ENCODE results near the gene SPON1.
"Not testable (repeated sequence)": the region's sequence is repeated elsewhere in the genome, so short reads cannot be mapped to it uniquely, and the experiment has no call there.

SPON1 gene

DNA sequence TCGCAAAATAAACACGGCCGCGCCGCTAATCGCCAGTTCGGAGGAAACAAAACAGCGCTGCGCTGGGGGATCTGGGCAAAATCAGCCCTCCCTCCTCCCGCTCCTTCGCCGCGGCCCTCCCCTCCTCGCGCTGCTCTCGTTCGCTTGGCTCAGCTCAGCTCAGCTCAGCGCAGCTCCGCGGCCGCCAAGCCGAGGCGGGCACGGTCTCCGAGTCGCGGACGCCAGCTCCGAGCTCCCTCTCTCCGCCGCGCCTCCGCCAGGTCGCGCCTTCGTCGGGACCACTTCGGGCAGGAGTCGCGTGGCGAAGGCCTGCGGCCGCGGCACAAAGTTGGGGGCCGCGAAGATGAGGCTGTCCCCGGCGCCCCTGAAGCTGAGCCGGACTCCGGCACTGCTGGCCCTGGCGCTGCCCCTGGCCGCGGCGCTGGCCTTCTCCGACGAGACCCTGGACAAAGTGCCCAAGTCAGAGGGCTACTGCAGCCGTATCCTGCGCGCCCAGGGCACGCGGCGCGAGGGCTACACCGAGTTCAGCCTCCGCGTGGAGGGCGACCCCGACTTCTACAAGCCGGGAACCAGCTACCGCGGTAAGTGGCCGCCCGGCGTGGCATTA, at the start of gene SPON1:
Gene SPON1, plus strand, starts transcription at position 162 of the 607 bp plus-strand sequence. Its CDS starts 182 bp downstream, at position 344.
- DNase-seq (ENCODE audit: low read depth) = no peak

DNA sequence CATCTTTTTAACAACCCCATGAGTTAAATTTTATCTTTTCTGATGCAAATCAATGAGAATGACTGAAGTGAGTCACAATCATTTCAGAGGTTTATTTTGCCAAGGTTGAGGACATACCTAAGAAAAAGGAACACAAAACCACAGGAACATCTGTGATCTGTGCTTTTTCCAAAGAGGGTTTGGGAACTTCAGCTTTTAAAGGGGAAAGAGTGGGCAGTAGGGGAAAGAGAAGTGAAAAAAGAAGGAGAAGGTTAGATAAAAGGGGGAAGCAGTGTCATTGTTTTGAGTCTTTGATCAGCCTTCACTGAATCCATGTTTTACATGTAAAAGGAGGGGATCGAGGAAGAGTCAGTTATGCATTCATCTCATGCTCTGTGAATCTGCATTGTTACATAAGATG, 45.3 kb upstream of the SPON1 start:
- DNase-seq (ENCODE audit: low read depth) = no peak

DNA sequence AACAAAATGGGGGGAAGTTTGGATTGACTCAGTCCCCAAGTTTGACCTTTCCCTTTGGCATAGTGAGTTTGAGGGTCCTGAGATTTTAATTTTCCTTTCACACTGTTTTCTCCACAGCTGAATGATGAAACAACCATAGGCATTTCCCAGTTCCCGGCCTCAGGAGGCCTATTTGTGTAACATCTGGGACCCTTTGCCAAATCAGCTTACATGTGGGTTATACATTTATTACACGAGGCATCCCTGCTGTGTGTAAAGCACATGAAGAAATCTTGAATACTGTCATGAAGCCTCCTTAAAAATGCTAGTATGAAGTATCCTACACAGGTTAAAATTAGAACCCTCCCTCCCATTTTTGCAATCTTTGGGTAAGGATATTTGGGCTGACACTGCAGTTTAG, 44.6 kb upstream of the SPON1 start:
- DNase-seq (ENCODE audit: low read depth) = no peak

DNA sequence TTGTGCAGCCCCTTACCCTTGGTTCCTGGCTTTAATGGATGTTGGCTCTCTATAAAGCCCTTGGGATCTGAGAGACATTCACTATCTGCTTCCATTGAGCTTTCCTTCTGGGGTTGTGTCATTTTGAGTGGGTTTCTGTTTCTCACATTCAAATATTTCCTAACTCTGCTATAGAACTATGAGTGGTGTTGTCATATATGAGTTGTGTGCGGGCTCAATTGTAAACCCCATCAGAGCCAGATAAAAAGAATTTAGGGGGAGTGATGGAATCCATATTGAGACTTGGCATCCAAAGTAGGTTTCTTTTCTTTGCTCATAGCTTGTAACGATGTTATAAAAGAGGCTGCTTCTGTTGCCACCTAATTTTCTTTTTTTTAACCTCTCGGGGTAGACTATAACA, 41.8 kb upstream of the SPON1 start:
- DNase-seq (ENCODE audit: low read depth) = no peak

DNA sequence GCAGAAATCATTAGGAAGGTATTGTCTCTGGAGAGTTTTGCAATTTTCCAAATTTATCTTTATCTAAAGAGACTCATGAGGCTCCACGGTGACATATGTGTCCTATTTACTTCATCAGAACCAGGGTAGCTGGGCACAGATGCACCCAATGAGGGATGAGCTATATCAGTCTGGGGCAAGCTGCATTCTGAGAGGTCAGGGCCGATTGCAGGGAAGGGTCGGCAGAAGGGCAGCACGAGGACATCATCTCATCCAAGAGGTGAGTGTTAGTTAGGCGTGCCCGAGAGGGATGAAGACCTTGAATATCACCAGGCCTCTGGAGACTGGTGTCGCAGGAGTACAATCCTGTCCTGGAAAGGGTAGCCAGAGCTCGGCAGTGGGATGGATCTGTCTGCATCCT, 41.0 kb upstream of the SPON1 start:
- no peak for DNase-seq (ENCODE audit: low read depth)

DNA sequence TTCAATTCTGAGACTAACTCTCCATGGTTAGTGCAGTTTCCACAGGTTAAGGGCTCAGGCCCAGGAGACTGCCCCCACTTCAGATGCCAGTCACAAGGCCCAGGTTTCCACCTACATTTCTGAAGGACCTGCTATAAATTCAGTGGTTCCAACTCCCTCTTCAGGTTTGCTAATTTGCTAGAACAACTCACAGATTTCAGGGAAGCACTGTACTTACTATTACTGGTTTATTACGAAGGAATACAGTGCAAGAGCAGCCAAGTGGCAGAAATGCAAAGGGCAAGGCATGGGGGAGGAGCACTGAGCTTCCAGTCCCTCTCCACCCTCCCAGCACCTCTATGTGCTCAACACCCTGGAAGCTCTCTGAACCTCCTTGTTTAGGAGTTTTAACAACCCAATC, 39.3 kb upstream of the SPON1 start:
- DNase-seq (ENCODE audit: low read depth) = no peak

DNA sequence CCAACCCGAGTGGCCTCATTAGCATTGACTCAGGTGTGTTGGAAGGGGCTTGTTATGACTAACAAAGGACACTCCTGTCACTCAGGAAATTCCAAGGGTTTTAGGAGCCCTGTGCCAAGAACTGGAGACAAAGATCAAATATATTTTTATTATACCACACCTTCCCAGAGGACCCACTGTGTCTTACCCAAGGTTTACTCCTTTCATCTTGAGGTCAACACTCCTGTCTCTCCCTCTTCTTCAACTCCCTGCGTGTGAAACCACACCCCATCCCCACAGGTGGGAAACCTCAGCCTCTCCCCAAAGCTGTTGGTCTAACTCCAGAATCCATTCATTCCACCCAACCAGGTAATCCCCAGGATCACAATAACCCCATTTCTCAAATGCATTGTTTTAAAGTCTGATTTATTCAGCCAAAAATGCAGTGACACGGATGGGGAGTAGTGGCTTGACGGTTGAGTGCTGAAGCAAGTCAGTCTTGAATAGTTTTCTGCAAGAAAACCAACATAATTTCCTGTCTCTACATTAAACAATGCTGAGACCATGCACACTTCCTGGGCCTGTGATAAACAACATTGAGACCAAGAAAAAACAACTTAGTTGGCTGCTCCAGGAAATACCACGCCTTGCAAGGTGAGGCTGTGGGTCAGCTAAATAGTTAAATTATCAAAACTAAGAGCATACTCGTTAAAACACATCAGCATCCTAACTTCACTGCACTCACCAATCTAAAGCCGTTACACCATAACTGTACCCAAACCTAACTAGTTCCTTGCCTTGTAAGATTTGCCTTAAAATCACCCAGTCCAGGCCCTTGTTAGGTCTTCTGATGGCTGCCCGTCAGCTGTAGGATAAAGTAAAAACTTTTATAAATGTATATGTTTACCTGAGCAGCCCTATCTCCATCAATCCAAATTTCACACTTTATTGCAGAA, 38.5 kb upstream of the SPON1 start:
- DNase-seq (ENCODE audit: low read depth) = no peak

DNA sequence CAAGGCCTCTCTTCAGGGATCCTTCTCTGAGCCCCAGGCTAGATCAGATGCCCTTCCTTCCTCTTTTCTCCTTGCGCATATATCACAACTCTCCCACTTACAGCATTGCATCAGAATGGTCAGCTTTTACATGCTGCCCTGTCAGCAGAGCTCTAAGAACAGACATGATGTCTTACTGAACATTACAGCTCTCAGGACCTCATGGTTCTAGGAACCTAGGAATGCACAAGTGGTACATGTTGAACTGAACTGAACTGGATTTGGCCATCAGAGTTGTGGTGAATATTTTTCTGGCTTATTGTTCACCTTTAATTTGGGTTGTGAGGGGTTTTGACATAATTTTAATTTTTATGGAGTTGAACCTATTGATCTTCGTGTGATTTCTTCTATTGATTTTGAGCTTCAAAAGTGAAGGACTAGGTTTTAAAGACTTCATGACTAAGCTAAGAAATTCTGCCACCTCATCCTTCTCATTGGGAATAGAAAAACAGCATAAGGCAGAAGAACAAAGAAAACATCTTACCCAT, 37.7 kb upstream of the SPON1 start:
- DNase-seq (ENCODE audit: low read depth) = no peak

DNA sequence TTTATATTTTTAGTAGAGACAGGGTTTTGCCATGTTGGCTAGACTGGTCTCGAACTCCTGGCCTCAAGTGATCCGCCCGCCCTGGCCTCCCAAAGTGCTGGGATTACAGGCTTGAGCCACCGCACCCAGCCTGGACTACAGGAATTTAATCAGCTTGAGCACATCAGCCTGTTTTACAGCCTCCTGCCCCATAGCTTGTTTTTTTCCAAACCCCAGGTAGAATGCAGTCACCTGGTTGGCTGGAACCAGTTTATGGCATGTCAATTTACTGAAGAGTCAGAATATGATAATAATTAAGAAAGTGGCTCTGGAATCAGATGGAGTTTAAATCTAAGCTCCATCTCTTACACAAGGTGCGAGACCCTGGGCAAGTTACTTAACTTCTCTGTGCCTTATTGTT, 36.2 kb upstream of the SPON1 start:
- DNase-seq (ENCODE audit: low read depth) = not testable (repeated sequence)

DNA sequence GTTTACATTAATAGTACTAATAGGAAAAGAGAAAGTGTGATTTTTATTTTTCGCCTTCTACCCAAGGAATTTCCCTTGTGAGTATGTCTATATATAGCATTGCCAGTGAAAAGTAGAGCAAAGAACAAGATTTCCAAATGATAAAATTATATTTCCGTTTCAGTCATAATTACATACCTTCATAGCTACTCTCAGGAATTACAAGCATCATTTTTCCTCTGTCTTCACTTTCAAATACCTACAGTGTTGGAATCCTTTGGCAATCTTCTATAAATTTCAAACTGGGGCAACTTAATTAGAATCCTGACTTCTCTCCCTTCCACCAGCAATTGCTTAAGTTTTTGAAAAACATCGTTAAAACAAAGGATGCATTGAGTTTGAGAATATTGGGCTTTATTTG, 35.5 kb upstream of the SPON1 start:
- DNase-seq (ENCODE audit: low read depth) = no peak

DNA sequence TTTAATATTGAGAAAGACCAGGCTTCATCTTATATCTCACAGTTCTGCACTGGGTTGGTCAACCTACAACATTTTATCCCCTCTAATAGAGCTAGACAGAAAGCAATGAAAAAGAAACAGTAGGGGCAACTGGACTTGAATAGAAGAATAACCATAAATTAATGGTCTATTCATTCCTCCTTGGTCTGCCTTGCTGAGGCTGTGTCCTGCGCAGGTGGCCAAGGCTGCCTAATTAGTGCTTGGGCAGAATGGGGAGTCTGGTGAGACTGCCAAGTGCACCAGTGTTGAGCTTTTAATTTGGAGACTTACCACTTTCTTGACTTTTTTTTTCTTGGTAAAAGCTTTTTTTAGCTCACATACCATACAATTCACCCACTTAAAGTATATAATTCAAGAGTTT, 35.0 kb upstream of the SPON1 start:
- DNase-seq (ENCODE audit: low read depth) = no peak

DNA sequence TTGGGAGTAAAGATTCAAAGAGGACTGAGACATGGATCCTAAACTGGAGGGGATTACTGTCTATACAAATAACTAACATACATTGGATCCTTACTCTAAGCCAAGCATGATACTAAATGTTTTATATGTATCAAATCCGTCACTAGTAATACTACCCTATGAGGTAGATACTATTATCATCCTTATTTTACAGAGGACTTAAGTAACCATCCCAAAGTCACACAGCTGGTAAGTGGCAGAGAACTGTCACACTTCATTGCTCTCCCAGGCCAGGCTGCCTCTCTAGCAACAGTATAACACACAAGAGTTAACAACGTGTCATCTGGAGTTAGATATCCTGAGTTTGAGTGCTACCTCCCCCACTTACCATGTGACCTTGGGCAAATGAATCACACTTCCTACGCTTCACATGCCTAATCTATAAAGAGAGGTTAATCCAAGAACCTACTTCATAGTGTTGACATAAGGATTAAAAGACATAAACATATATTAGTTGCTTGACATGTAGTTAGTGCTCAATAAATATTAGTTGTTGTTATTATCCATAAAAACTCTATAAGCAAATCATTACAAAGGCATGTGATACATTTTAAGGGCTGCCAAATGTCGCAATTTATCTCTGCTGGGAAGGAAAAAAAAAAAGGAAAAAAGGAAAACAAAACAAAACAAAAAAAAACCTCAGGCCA, 33.8 kb upstream of the SPON1 start:
- DNase-seq (ENCODE audit: low read depth) = no peak

DNA sequence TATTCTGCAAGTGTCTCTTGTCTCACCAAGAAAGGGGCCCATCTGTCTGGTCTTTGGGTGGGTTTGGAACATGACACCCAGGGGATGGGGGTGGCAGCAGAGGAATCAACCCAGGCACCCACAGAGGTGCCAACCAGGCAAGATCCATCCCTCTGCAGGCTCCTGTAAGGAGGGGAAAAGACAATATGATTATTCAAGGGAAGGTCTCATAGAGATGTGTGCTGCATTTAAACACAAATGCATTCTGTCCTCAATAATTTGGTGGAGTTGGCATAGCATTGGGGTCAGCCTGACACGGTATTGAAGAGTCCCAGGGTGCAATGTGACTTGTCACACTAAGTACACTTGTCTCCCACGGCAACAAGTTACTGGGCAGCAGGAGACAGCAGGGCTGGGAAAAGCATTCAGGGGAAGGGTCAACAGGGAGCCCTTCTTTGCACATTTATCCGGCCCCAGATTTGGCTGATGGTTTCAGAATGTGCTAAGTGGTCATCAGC, 33.1 kb upstream of the SPON1 start:
- no peak for DNase-seq (ENCODE audit: low read depth)

DNA sequence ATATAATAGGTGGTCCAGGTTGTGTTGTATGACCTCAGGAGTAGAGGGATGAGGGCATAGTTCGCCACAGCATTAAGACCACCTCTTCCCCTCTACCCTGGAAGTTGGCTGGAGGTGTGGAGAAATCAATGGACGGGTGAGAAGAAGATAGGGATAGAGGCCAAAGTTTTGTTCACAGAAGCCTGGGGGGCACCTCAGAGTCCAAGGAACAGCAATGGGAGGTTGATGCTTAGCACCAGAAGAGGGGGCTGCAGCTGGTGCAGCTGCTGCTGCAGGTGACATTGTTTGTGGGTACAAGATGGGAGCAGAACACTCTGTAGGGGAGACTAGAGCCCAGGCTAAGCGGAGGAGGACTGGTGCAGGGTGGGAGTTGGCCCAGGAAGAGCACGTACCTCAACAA, 31.2 kb upstream of the SPON1 start:
- DNase-seq (ENCODE audit: low read depth) = no peak

DNA sequence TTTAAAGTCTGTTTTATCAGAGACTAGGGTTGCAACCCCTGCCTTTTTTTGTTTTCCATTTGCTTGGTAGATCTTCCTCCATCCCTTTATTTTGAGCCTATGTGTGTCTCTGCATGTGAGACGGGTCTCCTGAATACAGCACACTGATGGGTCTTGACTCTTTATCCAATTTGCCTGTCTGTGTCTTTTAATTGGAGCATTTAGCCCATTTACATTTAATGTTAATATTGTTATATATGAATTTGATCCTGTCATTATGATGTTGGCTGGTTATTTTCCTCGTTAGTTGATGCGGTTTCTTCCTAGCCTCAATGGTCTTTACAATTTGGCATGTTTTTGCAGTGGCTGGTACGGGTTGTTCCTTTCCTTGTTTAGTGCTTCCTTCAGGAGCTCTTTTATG, 25.4 kb upstream of the SPON1 start:
- not testable (repeated sequence) for DNase-seq (ENCODE audit: low read depth)

DNA sequence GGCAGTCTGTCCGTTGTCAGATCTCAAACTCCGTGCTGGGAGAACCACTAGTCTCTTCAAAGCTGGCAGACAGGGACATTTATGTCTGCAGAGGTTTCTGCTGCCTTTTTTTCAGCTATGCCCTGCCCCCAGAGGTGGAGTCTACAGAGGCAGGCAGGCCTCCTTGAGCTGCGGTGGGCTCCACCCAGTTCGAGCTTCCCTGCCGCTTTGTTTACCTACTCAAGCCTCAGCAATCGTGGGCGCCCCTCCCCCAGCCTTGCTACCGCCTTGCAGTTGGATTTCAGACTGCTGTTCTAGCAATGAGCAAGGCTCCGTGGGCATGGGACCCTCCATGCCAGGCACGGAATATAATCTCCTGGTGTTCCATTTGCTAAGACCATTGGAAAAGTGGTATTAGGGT, 23.7 kb upstream of the SPON1 start:
- not testable (repeated sequence) for DNase-seq (ENCODE audit: low read depth)

DNA sequence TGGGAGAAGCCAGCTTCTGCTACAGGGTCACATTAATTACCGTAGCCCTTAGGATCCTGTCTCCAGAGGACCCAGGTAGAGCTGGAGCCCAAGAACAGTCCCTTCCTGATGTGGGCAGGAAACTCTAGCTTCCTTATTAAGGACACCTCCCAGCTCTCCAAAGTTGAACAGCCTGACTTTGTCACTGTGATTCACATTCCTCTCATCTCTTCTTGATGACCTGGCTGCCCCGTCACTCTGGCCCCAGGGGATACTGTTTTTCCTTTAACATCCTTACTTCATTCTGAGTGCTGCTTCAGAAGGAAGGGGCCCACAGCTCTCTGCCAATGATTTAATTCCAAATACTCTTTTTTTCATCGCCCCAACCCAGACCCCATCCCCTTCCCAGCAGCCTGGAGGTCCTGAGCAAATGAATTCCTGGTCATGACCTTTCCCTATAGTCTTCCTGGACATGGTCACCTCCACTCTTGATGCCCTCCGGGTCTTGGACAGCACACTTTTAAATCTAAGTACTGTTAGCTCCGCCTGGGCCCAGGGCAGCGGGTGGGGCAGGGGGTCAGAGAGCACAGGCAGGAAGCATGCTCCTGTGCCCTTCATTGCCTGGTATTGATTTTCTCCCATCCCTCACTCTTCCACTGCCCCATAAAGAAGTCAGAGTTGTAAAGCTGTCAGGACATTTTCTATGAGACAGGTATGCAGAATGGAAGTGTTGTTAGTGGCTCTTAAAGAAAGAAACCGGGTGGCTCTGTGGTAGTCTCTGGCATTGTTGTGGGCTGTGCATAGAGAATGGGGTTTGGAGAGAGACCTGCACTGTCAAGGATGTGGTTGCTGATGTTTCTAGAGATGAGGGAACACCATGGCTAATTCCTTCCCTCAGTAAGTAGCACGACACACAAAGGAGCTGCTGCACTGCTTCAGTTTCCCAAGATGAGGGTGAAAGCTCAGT, 22.3 kb upstream of the SPON1 start:
- no peak for DNase-seq (ENCODE audit: low read depth)

DNA sequence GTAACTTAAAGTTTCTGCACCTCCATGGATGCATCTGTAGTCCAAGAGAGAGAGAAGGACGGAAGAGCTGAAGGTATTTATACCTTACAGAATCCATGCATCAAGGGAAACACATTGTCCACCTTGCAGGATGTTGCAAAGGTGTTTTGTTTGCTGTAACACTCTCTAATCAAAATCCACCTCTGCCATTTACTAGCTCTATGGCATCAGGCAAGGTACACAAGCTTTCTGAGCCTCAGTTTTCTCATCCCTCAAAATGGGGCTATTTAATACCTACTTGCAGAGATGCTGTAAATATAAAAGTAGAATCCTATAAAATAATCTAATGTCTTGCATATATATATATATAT, 21.6 kb upstream of the SPON1 start:
- no peak for DNase-seq (ENCODE audit: low read depth)

DNA sequence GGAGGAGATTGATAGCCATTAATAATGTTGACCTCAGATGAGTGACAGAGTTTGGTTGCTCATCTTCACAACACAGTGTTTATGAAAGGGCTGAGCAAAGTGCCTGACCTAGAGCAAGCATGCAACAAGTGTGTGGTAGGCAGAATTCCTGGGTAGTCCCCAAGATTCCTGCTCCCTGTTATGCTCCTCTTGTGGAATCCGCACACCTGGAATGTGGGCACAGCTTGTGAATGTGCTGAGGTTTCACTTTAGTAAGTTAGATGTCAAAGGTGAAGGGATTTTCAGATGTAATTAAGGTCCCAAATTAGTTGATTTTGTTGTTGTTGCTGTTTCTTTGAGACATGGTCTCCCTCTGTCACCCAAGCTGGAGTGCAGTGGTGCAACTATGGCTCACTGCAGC, 20.7 kb upstream of the SPON1 start:
- DNase-seq (ENCODE audit: low read depth) = no peak

DNA sequence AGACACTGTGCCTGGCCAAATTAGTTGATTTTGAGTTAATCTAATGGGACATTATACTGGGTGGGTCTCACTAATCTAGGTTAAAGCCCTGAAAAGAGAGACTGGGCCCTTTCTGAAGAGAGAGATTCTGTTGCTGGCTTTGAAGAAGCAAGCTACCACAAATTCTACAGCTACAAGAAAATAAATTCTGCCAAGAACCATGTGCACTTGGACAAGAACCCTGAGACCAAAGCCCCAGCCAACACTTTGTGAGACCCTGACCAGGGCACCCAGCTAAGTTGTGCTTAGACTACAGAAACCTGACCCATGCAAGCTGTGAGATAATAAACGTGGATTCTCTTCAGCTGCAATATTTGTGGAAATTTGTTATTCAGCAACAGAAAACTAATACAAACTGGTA, 20.1 kb upstream of the SPON1 start:
- no peak for DNase-seq (ENCODE audit: low read depth)

DNA sequence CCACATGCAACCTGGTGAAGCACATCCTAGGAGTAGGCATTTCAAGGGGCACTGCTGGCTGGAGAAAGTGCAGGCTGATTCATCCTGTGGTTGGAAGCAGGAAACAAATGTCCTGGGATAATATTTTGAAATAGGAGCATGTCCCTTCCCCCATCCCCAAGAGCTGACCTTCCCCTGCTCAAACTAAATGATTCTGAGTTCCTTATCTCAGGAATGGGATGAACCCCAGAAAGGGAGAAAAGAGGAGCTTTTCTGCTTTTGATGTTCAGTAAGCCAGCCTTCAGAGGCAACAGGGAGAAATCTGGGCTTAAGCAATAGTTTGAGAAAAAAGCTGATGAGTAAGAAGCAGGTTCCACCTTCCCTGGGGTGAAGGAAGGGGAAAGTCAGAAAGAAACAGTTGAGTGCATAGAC, 19.5 kb upstream of the SPON1 start:
- no peak for DNase-seq (ENCODE audit: low read depth)

DNA sequence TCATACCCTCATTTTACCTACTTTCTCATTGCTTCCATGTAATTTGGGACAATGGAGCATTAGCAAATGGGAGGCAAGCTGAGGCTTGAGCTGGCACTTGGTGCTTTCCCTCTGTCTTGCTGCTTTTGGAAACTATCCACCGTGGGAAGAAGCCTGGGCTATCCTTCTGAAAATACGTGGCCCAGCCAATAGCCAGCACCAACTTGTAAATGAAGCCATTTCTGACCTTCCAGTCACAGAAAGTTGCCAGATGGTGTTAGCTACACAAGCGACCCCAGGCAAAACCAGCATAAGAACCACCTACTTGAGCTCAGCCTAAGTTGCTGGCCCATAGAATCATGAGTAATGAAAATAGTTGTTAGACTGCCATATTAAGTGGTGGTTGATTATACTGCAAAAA, 18.5 kb upstream of the SPON1 start:
- DNase-seq (ENCODE audit: low read depth) = no peak
